ENCODE data around the gene CD47.

- TF ChIP-seq CTCF (IDR thresholded peaks at IDR 0.05) (no peak), EP300 (IDR thresholded peaks at IDR 0.05) (no peak), POLR2A (IDR thresholded peaks at IDR 0.05) (no peak)
These were observed 23.1 kb downstream of the CD47 start for GRCh38 chr3:108067768-108068167.
